K562 (cell line): ENCODE measurements around the gene OR5B2. TPM values are rescaled to one million over a fixed set of nuclear protein-coding genes. Genes with fewer than 3 reads are reported as not detected.

ENCODE experiments used
- ATAC-seq: fragments of 200-7000 bp; cut with Tn5 transposase; 3 replicates; pipeline ENCODE4 v1.9.1; 2020; ENCODE audit warnings: moderate library complexity
- BruUV-seq: library from RNA; stranded (reverse); fragments of 400-500 nt; replicated peaks from 2 replicates; lab custom pipeline; 2021; lab: Mats Ljungman, UMichigan
- CTCF ChIA-PET: fragments of 300-600 bp; formaldehyde crosslinking; extraction: SDS; loops from one replicate; lab custom pipeline; 2021; ENCODE audit warnings: low intra/inter-chr PET ratio; lab: Yijun Ruan, JAX
- POLR2A ChIA-PET: fragments of 300-600, 350-650 bp; sonication (Branson Sonifier 250); formaldehyde crosslinking; extraction: SDS; loops from one replicate; lab custom pipeline; 2021; ENCODE audit warnings: antibody characterized with exemption, inconsistent platforms; lab: Yijun Ruan, JAX
- DNase-seq, 4 experiments: peaks; one replicate each; pipeline versions ENCODE4 v3.0.0 to v3.0.0-alpha.2; 2011 to 2018; ENCODE audit warnings: low spot score in 3 of 4, mixed read lengths in 3 of 4; ENCODE audit errors: extremely low read depth in 1 of 4
- FAIRE-seq: peaks from 2 replicates; lab custom pipeline; 2011; peaks lifted over from hg19 to GRCh38; lab: Jason Lieb, UNC
- H2AFZ ChIP-seq: 2 replicates; pipeline ENCODE4 v1.6.0; 2011; ENCODE audit warnings: low read depth, low read length, control low read depth, inconsistent platforms
- H3K27ac ChIP-seq: fragments of 200-600 bp; 3 replicates; pipeline ENCODE4 v1.8.0; 2011; ENCODE audit warnings: low read depth, mild to moderate bottlenecking, control low read depth, inconsistent platforms, low read length, moderate library complexity, mixed read lengths; ENCODE audit errors: extremely low read depth
- H3K27me3 ChIP-seq, 2 experiments: fragments of 300-600 bp in 1 of 2; 2 replicates in 1 of 2; 3 replicates in 1 of 2; pipeline versions ENCODE4 v1.6.0 to v1.8.0; 2011; ENCODE audit warnings: inconsistent platforms in 2 of 2, low read length in 2 of 2, mild to moderate bottlenecking in 1 of 2, mixed read lengths in 1 of 2, moderate library complexity in 1 of 2; ENCODE audit not compliant: control insufficient read depth in 2 of 2, insufficient read depth in 2 of 2
- H3K36me3 ChIP-seq: fragments of 300-600 bp; 3 replicates; pipeline ENCODE4 v1.8.0; 2011; ENCODE audit warnings: mild to moderate bottlenecking, low read length, inconsistent platforms; ENCODE audit not compliant: control insufficient read depth, insufficient read depth
- H3K4me1 ChIP-seq, 2 experiments: fragments of 200-600 bp in 1 of 2; replicated peaks in 1 of 2; 2 replicates in 1 of 2; 3 replicates in 1 of 2; pipeline versions ENCODE4 v1.5.1 to v1.8.0; 2011; ENCODE audit warnings: inconsistent platforms in 2 of 2, low read length in 2 of 2, mild to moderate bottlenecking in 1 of 2, mixed read lengths in 1 of 2, moderate library complexity in 1 of 2; ENCODE audit not compliant: control insufficient read depth in 2 of 2, insufficient read depth in 2 of 2
- H3K4me2 ChIP-seq: 2 replicates; pipeline ENCODE4 v1.6.1; 2011; ENCODE audit warnings: low read length, control low read depth, inconsistent platforms, mixed read lengths; ENCODE audit not compliant: insufficient read depth
- H3K4me3 ChIP-seq: fragments of 200-600 bp; sonication (generic), shearing (Covaris generic); 2 replicates; pipeline ENCODE4 v1.5.1; 2016; ENCODE audit warnings: control low read depth, inconsistent platforms
- H3K79me2 ChIP-seq: fragments of 200-600 bp; 3 replicates; pipeline ENCODE4 v1.8.0; 2011; ENCODE audit warnings: low read length, inconsistent platforms; ENCODE audit not compliant: control insufficient read depth, insufficient read depth
- H3K9ac ChIP-seq, 2 experiments: 2 replicates each; pipeline versions ENCODE4 v1.6.0 to v1.6.1; 2011; ENCODE audit warnings: low read depth in 2 of 2, low read length in 2 of 2, control low read depth in 1 of 2, inconsistent platforms in 1 of 2, mild to moderate bottlenecking in 1 of 2, mixed read lengths in 1 of 2; ENCODE audit not compliant: insufficient read depth in 1 of 2
- H3K9me1 ChIP-seq: one replicate; pipeline ENCODE4 v1.6.0; 2011; ENCODE audit warnings: inconsistent platforms, mild to moderate bottlenecking, low read length, moderate library complexity; ENCODE audit not compliant: control insufficient read depth, insufficient read depth
- H3K9me3 ChIP-seq: replicated peaks from 2 replicates; pipeline ENCODE4 v1.5.1; 2011; ENCODE audit warnings: low read depth, low read length, inconsistent platforms; ENCODE audit not compliant: control insufficient read depth, insufficient read depth
- H4K20me1 ChIP-seq: replicated peaks from 2 replicates; pipeline ENCODE4 v1.6.1; 2011; ENCODE audit warnings: low read length, inconsistent platforms, mixed read lengths; ENCODE audit not compliant: control insufficient read depth, insufficient read depth
- CC2D1A ChIP-seq: fragments of 450-650 bp; IDR thresholded peaks from 2 replicates; pipeline ENCODE4 v1.6.1; 2017; ENCODE audit warnings: mild to moderate bottlenecking
- ID3 ChIP-seq, 2 experiments: fragments of 250-450 bp in 1 of 2; fragments of 450-650 bp in 1 of 2; sonication (Bioruptor Pico) in 1 of 2; IDR thresholded peaks; 2 replicates each; pipeline versions ENCODE4 v1.6.1 to v1.8.0; 2016 to 2021; ENCODE audit warnings: mild to moderate bottlenecking in 2 of 2, moderate library complexity in 2 of 2, missing compliant biosample characterization in 1 of 2, missing genetic modification characterization in 1 of 2
- OTX1 ChIP-seq: fragments of 450-650 bp; formaldehyde crosslinking; IDR thresholded peaks from 2 replicates; pipeline ENCODE4 v1.4.0; 2022; ENCODE audit warnings: mild to moderate bottlenecking
- ZNF407 ChIP-seq: fragments of 450-650 bp; IDR thresholded peaks from 2 replicates; pipeline ENCODE4 v1.6.1; 2016; ENCODE audit warnings: low read depth
- WGBS: fragments of 100-300 bp; shearing (Covaris generic); methylation state at CpG from one replicate; pipeline ENCODE4 v1.1.6; 2016; ENCODE audit warnings: low coverage, mixed read lengths; ENCODE audit not compliant: insufficient coverage; ENCODE audit errors: missing lambda C conversion rate; 5-methylcytosine and 5-hydroxymethylcytosine counted together
- in situ Hi-C: fragments of 300-500 bp; cut with MboI; formaldehyde crosslinking; loops from 4 replicates; pipeline ENCODE4 v1.15.0; 2018; ENCODE audit warnings: inconsistent platforms, mixed read lengths
- intact Hi-C: fragments of 100-400 bp; cut with micrococcal nuclease; formaldehyde crosslinking; loops from 2 replicates; pipeline ENCODE4 v1.14.2; 2022
- polyA plus RNA-seq, 8 experiments: library from polyadenylated mRNA; depleted of rRNA in 4 of 8; stranded (reverse) in 5 of 8; unstranded in 3 of 8; fragments of >200 nt; fragmentation: Nextera tagmentation in 2 of 8; fragmentation: Illumina TruSeq in 1 of 8; extraction: Ambion mirVana in 2 of 8; extraction: Trizol in 1 of 8; gene quantifications; 2 replicates each; pipeline versions ENCODE4 v1.2.1 to v1.2.3, GENCODE V29; 2011 to 2014; ENCODE audit warnings: inconsistent platforms in 1 of 8, missing spikeins in 1 of 8
- total RNA-seq, 7 experiments: library from RNA; depleted of rRNA in 6 of 7; stranded (reverse); fragments of >200 nt in 6 of 7; fragmentation: Illumina TruSeq in 2 of 7; extraction: Trizol in 2 of 7; gene quantifications; 2 replicates each; pipeline versions ENCODE4 v1.2.1 to v1.2.3, GENCODE V29; 2011 to 2021; ENCODE audit warnings: low replicate concordance in 1 of 7

The OR5B2 gene
- total and polyA plus RNA-seq, 9 of the 15 experiments (the other 6 are each of a cell fraction or from before 2014, with no cell fraction given) = not detected

GRCh38 chr11:58395581-58395980 lies 32.3 kb downstream of the OR5B2 start:
- FAIRE-seq = no peak
- H3K9me3 ChIP-seq = no peaks in the 10 kb centered on the region
- DNase-seq = no peak
- no peak overlapping the region for H3K9ac ChIP-seq
- CTCF ChIA-PET = no interaction called here
- no peak overlapping the region for H2AFZ ChIP-seq
- intact Hi-C loops (no loop called here), in situ Hi-C loops (no loop called here)
- H3K27me3 ChIP-seq = no peaks in the 10 kb centered on the region
- no peaks in the 10 kb centered on the region for H3K9me1 ChIP-seq
- no peaks in the 10 kb centered on the region for H3K4me1 ChIP-seq
- H3K27ac ChIP-seq = no peak overlapping the region
- no peak for TF ChIP-seq CC2D1A
- no peak for TF ChIP-seq ID3 (CRISPR knock-in tag; IDR thresholded peaks at IDR 0.05)
- TF ChIP-seq ID3 (tag; IDR thresholded peaks at IDR 0.05) = no peak
- TF ChIP-seq ZNF407 = no peak
- TF ChIP-seq OTX1 (CRISPR knock-in tag) = no peak
- H3K36me3 ChIP-seq = no peaks in the 10 kb centered on the region
- no peak overlapping the region for H3K4me3 ChIP-seq
- H3K4me2 ChIP-seq = no peak overlapping the region
- no peaks in the 10 kb centered on the region for H4K20me1 ChIP-seq
- 0% methylated on average over 2 of the region's 2 CpGs for WGBS
- POLR2A ChIA-PET = no interaction called here
- no TSS peak for BruUV-seq
- H3K79me2 ChIP-seq = no peaks in the 10 kb centered on the region
- ATAC-seq = no peak
